Loucy (cell line): ENCODE results near the gene SACS.

Source experiments
- CTCF ChIP-seq: fragments of 200-600 bp; sonication (generic); conservative IDR thresholded peaks from 2 replicates; pipeline ENCODE4 v1.5.1; 2014; ENCODE audit warnings: mild to moderate bottlenecking, antibody characterized with exemption, low read length
- EZH2phosphoT487 ChIP-seq: fragments of 200-600 bp; IDR thresholded peaks from 2 replicates; pipeline ENCODE4 v1.6.1; 2018; ENCODE audit warnings: antibody characterized with exemption, mild to moderate bottlenecking, moderate library complexity, borderline replicate concordance

- no peak for TF ChIP-seq CTCF
- no peak for TF ChIP-seq EZH2phosphoT487
These were observed 67.8 kb downstream of the SACS start for GRCh38 chr13:23365652-23366051.
